ENCODE data around the gene TUT1. TPM values are rescaled to one million over a fixed set of nuclear protein-coding genes. Genes with fewer than 3 reads are reported as not detected.
"Not testable (repeated sequence)": the region's sequence is repeated elsewhere in the genome, so short reads cannot be mapped to it uniquely, and the experiment has no call there.

Gene TUT1
- polyA plus RNA-seq, 3 donors, result 21.2 to 27.7 (median 23.7) TPM

DNA sequence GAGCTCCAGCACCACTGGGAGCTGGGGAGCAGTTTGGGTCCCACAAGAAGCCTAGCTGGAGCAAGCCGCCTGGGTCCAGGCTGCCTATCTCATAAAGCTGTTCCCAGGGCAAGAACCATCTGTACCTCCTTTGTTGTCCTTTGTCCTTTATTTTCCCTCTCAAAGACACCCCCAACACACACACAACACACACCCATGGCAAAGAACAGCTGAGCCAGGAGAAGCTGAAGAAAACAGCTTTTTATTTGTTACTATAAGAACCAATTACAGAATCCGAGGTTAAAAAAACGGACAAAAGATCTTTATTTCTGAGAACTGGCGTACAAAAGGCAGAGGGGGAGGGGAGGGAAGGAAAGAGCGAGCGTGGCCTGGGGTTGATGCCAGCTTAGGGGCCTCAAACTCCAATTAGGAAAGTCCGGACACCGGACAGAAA, 1.7 kb upstream of the TUT1 start:
- DNase-seq (ENCODE audit: extremely low read depth in 1 of 11, low read depth in 9 of 11, low spot score in 4 of 11), result no peak

DNA sequence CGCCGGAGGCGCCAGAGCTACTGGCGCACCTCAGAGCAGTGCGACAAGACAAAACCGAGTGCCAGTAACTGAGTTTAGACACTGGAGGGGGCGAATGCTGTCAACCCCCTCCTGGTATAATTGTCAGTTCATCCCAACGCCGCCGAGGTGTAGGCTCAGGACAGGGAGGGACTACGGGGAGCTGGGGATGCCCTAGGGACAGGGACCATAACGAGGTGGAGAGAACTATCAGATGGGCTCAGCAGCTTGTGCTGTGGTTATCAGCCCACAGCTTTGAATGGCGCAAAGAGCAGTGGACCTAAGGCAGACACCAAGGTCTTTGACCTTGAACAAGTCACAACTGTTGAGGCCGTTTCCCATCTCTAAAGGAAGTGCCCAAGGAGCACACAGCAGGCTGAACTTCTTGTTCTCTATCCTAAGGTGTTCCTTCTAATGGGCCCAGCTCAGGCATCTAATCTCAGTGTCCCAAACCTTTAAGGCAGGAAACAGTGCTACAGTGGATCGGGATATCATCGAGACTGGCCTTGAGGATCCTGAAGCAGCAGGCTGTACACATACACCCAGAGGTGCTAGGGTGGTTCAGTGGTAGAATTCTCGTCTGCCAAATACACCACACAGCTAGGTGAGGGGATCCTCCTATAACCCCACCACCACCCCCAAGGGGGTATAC, 958 bp upstream of the TUT1 start:
- DNase-seq (ENCODE audit: extremely low read depth in 1 of 11, low read depth in 9 of 11, low spot score in 4 of 11), result no peak

DNA sequence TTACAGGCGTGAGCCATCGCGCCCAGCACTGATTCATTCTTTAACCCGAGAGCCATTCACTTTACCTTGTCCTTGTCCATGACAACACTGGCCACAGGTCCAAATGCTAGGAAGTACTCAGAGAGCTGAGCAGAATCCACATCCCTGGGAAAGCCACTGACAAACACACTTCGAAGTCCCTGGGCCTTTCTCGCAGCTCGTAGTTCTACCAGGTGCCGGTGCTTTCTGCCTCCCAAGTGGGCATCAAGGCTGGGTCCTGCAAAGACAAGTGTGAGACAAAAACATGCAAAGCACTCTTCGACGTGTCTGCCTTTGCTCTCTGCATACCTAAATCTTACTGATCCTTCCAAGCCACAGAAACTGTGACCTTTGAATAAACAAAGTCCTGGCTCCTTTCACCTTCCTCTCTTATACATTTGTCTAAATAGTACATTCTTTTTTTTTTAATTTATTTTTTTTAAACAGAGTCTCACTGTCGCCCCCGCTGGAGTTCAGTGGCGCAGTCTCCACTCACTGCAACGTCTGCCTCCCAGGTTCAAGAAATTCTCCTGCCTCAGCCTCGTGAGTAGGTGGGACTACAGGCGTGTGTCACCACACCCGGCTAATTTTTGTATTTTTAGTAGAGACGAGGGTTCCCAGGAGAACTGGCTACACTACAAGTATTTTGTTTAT, 2.2 kb downstream of the TUT1 start:
- DNase-seq (ENCODE audit: extremely low read depth in 1 of 11, low read depth in 9 of 11, low spot score in 4 of 11), result no peak

DNA sequence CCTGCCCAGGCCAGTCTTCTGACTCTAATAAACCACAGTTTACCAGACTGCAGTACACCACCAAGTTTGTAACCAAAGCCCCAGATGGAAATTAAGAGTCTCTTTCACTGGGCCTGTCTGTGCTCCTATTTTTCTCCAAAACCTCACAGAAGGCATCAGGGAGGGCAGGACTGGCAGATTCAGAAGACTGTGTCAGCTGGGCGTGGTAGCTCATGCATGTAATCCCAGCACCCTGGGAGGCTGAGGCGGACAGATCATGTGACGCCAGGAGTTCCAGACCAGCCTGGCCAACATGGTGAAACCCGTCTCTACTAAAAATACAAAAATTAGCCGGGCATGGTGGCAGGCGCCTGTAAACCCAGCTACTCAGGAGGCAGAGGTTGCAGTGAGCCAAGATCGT, 6.0 kb downstream of the TUT1 start:
- not testable (repeated sequence) for DNase-seq (ENCODE audit: extremely low read depth in 1 of 11, low read depth in 9 of 11, low spot score in 4 of 11)

DNA sequence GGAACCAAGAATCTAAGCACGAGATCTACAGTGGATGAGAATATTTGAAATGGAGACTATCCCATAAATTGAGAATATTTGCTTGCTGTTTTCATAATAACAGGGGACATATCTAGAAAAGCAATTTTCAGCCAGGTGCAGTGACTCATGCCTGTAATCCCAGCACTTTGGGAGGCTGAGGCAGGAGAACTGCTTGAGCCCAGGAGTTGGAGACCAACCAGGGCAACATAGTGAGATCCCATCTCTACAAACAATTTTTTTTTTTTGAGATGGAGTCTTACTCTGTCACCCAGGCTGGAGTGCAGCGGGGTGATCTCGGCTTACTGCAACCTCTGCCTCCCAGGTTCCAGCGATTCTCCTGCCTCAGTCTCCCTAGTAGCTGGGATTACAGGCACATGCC, 9.6 kb downstream of the TUT1 start:
- not testable (repeated sequence) for DNase-seq (ENCODE audit: extremely low read depth in 1 of 11, low read depth in 9 of 11, low spot score in 4 of 11)

DNA sequence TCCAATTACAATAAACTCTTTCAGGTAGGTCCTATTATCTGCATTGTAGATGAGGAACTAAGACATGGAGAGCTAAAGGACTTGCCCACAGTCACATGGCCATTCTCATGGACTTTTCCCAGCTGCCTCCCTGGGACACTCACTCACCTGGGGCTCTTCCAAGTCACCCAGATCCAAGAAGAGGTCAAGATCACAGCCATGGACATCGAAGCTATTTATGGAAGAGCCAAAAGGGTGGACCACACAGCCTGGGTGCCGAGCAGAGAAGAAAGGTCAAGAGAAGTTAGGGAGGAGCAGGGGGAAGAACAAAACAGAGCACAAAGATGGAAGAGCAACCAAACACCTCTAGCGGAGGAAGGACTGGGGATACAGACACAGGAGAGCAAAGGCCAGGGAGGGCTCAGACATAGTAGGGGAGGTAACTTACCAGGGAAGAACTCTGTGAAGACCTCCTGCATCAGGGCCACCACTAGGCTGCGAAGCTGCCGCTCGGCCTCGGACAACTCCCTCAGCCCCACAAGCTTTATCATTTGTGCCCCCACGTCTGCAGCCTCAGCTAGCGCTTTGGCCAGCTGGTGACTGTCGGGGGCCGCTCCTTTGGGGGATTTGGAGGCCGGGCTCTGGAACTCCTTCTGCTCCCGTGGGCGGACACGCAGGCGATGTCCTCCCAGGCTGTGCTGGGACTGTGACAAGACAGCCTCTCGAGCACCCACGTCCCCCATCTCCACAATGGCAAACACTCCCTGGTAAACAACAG, 10.2 kb downstream of the TUT1 start:
- no peak for DNase-seq (ENCODE audit: extremely low read depth in 1 of 11, low read depth in 9 of 11, low spot score in 4 of 11)

DNA sequence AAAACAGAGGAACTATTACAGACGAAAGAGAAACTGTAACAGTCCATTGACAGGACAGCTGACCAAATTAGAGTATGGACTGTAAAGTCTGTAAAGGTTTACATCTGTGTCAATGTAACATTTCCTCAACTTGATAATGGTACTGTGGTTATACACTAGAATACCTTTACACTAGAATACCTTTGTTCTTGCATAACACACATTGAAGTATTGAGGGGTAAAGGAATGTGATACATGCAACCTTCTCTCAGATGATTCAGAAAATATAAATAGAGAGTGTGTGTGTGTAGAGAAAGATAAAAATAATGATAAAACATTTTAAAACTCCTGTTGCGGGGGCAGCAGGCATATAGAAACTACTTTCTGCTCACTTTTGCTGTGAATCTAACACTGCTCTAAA, 12.1 kb downstream of the TUT1 start:
- no peak for DNase-seq (ENCODE audit: extremely low read depth in 1 of 11, low read depth in 9 of 11, low spot score in 4 of 11)

DNA sequence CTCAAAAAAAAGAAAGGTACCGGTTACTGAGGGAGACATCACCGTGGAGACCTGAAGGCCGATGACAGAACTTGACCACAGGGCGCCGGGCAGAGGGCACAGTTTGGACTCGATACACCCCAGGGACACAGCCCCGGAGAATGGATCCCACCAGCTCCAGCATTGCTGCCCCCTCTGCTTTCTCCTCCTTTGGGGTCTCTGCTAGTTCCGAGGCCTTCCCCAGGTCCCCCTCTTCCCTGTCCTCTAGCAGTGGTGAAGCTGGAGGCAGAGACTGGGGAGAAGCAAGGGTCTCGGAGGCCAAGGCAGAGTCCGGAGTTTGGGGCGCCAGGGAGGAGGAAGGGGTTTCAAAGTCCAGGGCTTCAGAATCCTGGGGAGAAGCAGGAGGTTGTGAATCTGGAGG, 12.8 kb downstream of the TUT1 start:
- no peak for DNase-seq (ENCODE audit: extremely low read depth in 1 of 11, low read depth in 9 of 11, low spot score in 4 of 11)

DNA sequence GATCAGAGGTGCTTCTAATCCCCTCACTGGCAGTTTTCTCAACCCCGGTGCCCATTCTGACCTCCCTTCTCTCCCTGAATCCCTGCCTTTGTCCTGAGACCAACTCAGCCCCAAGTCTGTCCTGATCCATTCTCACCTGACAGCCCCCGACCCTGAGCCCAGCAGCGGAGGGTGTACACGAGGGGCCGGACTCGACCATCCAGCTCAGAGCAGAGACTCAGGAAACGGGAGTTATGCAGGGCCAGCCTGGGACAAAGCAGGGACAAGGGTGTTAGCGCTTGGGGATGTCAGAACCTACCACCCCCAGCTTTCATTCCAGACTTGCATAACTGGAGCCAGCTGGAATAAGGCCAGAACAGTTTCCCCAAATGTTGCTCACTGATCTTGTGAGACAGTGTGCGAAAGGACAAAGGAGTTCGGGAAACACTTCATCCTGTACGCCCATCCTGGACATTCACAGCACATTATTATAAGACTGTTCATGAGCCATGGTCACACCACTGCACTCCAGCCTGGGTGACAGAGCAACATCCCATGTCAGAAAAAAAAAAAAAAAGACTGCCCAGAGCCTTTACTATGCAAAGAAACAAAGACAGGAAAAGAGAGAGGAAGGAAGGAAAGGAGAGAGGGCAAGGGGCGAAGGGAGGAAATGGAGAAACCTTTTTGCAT, 14.1 kb downstream of the TUT1 start:
- no peak for DNase-seq (ENCODE audit: extremely low read depth in 1 of 11, low read depth in 9 of 11, low spot score in 4 of 11)

DNA sequence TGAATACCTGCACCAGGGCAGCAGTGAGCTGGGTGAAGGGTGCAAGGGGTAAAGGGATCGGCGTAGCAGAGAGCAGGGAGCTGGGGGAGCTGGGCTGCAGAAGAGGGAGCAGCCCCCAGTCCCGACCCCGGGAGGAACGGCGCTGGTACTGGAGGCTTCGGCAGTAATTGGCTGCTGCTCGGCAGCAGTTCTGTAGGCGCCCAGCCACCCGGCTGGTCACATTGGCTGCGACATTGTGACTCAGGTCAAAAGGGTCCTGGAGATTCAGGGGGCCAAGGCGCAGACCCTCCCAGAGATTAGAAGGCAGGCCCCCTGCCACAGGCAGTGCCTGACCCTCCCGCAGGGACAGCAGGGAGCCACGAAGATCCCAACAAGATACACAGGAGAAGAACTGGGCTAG, 15.5 kb downstream of the TUT1 start:
- DNase-seq (ENCODE audit: extremely low read depth in 1 of 11, low read depth in 9 of 11, low spot score in 4 of 11), result no peak

DNA sequence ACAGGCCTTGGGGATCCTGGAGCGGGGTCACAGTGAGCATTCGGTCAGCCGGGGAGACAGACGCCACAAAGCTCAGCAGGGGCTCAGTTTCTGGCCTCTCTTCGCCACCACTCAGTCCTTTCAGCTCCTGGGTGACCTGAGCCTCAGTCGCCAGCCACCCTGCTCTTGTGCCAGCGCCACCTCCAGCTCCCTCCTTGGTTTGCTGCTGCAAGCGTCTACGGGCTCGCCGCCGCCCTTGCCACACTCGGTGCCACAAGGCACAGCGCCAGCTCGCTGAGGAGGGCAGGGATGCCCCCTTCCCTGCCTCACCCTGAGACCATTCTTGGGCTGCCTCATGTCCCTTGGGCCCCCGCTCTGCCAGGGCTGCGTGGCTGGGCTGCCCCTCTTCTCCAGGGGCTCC, 16.2 kb downstream of the TUT1 start:
- no peak for DNase-seq (ENCODE audit: extremely low read depth in 1 of 11, low read depth in 9 of 11, low spot score in 4 of 11)

DNA sequence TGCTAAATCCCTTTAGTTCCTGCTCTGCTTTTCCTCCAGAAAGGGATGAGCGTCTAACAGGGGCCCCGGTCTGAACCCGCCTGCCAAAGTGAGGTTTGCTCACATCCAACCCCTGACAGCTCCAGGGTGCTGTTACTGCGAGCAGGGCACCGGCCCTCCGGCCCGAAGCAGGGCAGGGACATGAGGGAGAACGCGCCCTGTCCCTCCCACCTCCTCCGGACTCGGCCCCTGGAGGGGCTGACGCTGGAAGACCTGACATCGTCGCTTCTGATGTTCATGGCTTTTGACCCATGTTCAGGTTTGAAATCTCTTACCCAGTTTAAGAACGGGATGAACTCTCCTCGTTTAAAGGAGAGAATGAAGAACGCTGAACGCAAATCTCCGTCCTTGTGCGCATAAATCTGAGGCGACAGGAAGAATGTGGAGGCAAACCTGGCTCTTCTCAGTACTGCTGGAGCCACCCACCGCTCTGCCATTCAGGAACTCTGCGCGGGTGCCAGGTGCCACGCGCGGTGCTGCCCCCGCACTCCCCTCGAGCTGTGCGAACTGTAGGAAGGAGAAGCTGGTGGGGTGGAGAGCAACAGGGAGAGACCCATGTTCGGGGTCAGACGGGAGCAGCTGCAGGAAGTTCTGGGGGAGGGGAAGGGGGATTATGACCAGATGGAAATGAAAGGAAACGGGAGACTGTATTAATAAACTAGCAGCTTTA, 16.8 kb downstream of the TUT1 start:
- peak in 1 of 11 donors; percentile 48 for DNase-seq (ENCODE audit: extremely low read depth in 1 of 11, low read depth in 9 of 11, low spot score in 4 of 11)

DNA sequence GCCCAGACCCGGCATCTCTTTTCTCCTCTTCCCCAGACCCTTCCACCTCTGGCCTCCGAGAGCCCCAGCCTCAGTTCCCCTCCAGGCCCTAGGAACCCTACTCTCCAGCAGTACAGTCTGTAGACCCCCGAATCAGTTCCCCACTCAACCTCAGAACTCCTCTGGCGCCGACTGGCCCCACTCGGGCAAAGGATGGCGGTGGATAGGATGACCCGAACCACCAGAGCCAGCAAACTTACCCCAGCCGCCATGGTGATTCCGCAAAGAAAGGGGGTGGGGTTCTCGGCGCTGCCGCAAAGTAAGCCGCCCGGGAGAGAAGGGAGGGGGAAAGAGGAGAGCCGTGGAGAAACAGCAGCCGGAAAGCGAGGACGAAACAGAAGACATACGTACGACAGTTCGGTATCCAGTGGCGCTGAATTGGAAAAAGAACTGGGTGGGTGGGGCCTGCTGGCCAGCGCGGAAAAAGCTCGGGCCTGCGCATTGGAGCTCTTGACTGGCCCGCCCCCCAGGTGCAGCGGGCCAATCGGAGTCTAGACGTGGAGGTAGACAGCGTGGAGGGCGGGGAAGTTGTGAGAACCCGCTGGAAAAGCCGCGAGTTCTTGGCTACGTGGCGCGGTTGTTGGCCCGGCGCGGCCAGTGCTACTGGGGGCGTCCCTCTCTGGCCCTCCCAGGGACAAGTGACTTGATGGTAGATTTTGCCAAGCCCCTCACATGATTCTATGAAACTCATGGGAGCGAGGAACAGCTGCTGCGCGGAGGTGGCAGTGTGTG, 17.5 kb downstream of the TUT1 start, which contains the start of gene EEF1G:
Gene EEF1G (minus strand): TSS at position 300 of the 771 bp plus-strand sequence. CDS start 49 bp downstream, at position 251.
- DNase-seq (ENCODE audit: extremely low read depth in 1 of 11, low read depth in 9 of 11, low spot score in 4 of 11), result peak; percentile 95 to 100 (median 99)

DNA sequence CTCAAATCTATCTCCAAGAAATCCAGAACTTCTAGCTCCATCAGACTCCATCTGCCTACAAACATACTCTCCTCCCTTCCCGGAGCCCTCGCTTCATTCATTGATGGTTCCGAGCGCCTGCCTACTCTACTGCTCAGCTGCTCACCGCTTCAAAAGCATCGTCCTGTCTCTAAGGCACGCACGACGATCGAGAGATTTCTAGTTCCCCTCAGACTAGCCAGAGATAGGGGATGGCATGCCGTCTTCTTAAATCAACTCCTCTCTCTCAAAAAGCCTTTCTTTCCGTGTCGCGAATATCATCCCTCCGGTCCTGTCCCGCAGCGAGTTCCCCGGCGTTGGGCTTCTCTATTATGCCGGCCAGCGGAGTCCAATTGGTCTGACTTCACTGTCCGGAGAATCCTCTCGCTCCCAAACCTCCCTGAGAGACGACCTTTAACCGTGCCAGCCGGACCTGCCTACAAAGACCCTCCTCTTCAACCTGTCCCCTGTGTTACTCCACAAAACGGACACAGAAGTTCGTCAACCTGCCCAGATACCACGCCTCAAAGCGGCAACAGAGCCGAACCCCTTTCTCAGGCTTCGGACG, 18.2 kb downstream of the TUT1 start:
- DNase-seq (ENCODE audit: extremely low read depth in 1 of 11, low read depth in 9 of 11, low spot score in 4 of 11), result no peak

DNA sequence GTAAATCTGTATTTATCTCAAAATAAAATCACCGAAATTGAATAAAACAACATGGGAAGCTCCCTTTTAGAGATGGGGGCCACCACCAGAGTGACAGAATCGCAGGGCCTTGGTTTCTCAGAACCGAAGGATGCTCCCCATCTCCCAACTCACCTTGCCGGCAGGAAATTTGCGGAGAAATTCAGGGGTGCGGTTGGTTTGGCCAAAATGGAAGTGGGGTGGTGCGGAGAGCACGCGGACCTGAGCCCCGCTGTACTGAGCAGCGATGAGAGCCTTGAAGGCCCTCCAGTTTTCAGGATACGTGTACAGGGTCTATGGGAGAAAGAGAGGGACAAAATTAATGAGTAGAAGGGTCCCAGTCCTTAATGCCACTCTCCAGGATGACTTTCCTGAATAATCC, 18.9 kb downstream of the TUT1 start:
- DNase-seq (ENCODE audit: extremely low read depth in 1 of 11, low read depth in 9 of 11, low spot score in 4 of 11), result no peak

DNA sequence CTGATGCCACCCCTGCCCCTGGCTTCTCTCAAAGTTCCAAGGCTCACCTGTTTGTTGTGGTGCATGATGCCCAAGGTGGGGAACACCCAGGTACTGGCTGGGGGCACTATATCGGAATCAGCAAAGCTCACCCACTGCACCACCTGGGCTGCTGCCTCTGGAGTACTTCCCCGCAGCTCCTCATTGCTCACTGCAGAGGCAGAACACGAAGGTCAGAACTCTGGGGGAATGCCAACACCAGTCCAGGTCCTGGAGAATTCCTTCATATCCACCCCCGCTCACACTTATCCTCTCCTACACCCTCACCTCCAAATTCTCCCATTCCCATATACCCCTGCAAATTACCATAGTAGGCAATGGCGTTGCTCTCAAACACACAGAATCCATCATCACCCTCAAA, 19.8 kb downstream of the TUT1 start:
- DNase-seq (ENCODE audit: extremely low read depth in 1 of 11, low read depth in 9 of 11, low spot score in 4 of 11), result not testable (repeated sequence)

DNA sequence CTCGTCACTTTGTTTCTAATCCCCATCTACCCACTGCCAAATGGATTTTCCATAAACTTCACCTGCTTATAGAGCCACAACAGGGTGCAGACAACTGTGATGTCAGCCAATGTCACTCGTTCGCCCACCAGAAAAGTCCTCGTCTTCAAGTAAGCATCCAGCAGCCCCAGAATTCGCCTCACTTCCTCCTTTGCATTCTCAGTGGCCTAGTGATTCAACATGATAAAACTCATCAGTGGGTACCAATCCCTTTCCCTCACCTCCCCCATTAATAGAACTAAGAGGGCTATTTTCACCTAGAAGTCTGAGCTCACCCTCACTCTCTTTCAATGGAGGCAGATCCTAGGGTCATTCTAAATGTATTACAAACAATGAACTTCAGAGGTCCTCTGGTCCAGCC, 20.4 kb downstream of the TUT1 start:
- DNase-seq (ENCODE audit: extremely low read depth in 1 of 11, low read depth in 9 of 11, low spot score in 4 of 11), result not testable (repeated sequence)

DNA sequence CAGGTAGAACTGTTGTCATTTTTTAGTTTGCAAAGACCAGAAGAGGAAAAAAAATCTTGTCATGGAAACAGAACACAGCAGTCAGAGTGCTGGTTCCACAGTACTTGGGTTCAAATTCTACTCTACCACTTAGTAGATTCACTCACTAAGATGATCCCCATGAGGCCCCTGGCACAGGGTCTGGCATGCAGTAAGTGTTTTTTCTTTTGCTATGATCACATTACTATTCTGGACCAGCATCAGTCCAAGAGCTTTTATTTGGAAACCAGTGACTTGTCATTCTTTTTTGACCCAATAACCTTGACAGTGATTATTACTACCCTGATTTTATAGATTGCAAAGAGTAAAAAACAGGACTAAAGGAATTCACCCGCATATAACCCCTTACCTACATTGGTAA, 21.7 kb downstream of the TUT1 start:
- no peak for DNase-seq (ENCODE audit: extremely low read depth in 1 of 11, low read depth in 9 of 11, low spot score in 4 of 11)
